GM18909 (cell line): ENCODE results near the gene TMEM150C.
"Not testable (repeated sequence)": the region's sequence is repeated elsewhere in the genome, so short reads cannot be mapped to it uniquely, and the experiment has no call there.

ENCODE experiments used
- ATAC-seq: cut with Tn5 transposase; IDR thresholded peaks from one replicate; pipeline ENCODE4 v1.9.1; 2021; ENCODE audit warnings: mild to moderate bottlenecking; ENCODE audit not compliant: unreplicated experiment, poor library complexity

Gene TMEM150C

DNA sequence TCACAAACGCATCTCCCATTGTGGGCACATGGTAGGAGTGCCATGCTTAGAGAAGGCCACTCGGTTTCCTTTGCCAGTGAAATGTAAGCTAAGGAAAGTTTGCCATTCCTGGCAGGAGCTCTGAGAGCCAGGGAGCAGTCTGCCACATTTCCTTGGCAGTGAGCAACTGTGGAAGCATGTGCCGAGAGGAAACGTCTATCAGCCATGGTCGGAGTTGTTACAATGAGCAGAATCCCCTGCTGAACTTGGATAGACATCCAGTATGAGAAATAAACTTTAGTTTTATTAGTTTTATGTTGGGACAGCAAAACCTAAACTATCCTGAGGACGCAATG is 80.3 kb downstream of the TMEM150C start:
- no peak for ATAC-seq

DNA sequence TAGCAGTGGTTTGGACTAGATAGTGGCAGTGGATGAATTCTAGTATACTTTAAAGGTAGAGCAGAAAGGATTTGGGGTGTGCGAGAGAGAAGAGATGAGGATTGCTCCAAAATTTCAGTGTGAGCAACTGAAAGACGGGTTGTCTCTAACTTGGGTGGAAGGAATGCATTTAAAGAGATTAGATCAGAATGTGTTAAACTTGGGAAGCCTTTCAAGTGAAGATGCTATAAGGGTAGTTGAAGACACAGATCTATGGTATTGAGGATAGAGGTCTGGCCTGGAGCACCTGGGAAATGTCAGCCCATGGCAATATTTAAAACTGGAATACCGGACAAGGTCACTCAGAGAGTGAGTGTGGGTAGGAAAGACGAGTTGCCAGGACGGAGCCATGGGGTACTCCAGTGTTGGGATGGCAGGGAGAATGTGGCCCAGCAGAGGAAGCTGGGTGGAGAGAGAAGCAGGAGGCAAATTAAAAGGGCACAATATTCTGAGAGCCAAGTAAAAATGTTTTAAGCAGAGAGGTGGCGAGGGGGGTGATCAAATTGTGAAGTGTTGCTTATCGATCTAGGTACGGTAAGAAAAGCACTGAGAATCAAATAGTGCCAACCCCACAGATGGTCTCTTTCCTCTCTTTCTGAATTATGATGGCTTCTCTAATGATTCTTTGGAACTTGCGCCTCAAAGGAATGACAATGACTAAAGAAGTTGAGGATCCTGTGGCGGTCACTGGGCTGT is 80.8 kb downstream of the TMEM150C start:
- no peak for ATAC-seq

DNA sequence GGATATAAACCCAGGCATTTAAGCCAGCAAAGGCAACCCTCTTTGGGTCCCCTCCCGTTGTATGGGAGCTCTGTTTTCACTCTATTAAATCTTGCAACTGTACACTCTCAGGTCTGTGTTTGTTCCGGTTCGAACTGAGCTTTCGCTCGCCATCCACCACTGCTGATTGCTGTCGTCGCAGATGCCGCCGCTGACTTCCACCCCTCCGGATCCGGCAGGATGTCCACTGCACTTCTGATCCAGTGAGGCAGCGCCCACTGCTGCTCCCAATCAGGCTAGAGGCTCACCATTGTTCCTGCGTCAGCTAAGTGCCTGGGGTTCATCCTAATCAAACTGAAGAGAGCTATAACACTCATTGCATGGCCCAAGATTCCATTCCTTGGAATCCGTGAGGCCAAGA is 82.2 kb downstream of the TMEM150C start:
- ATAC-seq = no peak

DNA sequence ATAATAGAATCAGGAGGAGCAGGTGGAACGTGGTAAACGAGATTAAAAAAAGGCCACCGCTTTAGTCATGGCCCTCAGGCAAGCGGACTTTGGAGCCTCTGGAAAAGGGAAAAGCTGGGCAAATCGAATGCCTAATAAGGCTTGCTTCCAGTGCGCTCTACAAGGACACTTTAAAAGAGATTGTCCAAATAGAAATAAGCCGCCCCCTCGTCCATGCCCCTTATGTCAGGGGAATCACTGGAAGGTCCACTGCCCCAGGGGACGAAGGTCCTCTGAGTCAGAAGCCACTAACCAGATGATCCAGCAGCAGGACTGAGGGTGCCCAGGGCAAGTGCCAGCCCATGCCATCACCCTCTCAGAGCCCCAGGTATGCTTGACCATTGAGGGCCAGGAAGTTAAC is 84.3 kb downstream of the TMEM150C start:
- ATAC-seq = not testable (repeated sequence)

DNA sequence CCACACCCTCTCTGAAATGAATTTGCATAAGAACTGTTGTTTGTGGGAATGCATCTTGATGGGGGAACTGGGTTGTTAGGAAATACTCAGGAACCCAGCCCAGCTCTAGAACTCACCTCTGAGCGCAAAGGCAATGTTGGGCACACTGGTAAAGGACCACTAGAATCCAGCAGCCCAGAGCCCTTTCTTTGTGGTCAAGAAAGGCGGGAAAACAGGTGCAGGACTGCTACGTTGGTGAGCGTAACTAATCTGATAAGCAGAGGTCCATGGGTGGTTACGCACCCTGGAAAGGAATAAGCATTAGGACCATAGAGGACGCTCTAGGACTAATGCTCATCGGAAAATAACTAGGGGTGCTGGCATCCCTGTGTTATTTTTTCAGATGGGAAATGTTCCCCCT is 85.9 kb downstream of the TMEM150C start:
- not testable (repeated sequence) for ATAC-seq

DNA sequence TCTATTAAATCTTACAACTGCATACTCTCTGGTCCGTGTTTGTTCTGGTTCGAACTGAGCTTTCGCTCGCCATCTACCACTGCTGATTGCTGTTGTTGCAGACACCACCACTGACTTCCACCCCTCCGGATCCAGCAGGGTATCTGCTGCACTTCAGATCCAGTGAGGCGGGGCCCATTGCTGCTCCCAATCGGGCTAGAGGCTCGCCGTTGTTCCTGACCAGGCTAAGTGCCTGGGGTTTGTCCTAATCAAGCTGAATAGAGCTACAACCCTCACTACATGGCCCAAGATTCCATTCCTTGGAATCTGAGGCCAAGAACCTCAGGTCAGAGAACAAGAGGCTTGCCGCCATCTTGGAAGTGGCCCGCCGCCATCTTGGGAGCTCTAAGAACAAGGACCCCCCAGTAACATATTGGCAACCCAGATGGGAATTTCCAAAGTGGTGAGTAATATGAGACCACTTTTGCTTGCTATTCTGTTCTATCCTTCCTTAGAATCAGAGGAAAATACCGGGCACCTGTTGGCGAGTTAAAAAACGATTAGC is 88.1 kb downstream of the TMEM150C start:
- ATAC-seq = no peak

DNA sequence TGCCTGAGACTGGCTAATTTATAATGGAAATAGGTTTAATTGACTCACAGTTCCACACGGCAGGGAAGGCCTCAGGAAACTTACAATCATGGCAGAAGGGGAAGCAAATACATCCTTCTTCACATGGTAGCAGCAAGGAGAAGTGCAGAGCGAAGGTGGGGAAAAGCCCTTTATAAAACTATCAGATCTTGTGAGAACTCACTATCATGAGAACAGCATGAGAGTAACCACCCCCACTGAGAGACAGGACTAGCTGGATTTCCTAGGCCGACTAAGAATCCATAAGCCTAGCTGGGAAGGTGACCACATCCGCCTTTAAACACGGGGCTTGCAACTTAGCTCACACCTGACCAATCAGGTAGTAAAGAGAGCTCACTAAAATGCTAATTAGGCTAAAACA is 88.7 kb downstream of the TMEM150C start:
- ATAC-seq = not testable (repeated sequence)

DNA sequence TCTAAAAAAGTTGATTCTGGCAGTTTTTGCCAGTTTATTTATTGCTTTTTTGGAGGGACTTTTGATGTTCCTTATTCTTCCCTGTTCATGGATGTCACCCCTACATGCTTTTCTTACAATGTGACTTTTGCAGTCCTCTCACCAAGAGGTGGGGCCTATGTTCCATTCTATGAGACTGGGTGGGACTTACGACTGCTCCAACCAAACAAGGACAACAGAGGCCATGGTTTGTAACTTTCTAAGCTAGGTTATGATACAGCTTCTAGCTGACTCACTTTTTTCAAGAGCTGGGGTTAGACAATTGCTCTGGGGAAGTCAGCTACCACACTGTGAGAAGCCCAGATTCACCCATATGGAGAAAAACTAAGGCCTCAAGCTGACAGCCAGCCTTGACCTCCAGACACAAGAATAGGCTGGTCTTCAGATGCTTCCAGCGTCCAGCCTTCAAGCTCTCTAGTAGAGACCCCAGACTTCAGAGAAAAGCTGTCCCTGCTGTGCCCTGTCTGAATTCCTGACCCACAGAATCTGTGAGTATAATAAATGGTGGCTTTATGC is 91.9 kb downstream of the TMEM150C start:
- ATAC-seq = no peak

DNA sequence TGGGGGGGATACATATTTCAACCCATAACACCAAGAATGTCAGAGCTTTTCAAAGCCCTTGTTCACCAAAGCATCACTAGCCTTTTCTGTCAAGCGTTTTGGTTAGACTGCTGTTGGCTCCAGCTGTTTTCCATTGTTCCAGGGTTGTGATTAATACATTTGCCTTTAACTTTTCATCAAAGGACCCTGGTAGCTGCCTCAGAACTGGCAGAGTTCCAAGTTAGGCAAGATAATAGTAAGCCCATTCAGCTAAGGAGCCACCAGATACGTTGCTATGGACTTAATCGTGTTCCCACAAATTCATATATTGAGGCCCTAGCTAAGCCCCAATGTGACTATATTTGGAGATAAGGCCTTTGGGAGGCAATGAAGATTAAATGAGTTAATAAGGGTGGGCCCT is 94.3 kb downstream of the TMEM150C start:
- ATAC-seq = no peak

DNA sequence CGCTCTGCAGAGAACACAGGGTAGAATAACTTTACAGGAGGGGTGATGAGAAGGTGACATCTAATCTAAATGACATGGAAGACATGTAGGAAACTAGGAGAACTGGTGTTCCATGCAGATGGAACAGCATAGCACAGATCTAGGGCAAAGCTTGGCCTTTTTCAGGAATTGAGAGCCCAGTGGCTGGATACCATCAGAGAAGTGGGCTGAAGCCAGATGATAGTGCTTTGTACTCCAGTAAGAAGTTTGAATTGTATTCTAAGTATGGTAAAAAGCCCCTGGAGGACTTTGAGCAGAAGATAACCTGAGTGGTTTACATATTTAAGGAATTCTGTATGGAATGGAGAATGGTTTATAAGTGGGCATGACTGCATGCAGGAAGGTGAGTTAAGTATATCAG is 98.6 kb downstream of the TMEM150C start:
- no peak for ATAC-seq

DNA sequence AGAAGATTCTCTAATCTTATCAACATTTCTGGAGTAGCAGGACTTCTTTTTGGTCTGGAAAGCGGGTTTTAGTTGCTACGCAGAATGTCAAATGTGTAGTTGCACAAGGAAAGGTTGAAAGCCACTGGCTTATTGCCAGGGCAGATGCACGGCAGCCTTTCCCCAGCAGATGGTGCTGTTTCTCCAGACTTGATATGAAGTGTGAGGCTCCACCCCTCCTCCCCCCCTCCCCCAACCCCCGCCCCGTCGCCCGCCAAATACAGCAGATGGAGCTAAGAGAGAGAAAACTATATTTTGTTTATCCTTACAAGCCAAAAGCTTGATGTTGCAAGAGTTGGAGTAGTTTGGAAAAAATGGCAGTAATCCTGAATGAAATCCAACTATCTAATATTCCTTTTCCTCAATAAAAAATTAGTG is 99.4 kb downstream of the TMEM150C start:
- ATAC-seq = peak; percentile 89

DNA sequence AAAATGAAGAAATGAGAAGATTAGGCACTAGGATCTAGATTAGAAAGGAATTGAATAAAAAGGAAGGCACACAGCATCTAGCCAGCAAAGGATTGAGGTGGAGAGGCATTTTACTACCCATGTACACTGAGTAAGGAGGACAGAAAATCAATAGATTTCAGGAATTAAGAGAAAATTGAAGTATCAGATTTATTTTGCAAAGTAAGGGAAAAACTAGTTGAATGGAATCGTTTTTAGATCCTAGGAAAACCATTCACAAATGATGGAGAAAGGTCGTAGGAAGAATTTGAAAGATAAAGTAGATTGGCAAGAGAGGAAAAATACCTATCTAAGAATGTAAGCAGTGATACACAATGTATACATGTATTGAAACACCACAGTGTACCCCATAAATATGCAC is 100.1 kb downstream of the TMEM150C start:
- ATAC-seq = no peak

DNA sequence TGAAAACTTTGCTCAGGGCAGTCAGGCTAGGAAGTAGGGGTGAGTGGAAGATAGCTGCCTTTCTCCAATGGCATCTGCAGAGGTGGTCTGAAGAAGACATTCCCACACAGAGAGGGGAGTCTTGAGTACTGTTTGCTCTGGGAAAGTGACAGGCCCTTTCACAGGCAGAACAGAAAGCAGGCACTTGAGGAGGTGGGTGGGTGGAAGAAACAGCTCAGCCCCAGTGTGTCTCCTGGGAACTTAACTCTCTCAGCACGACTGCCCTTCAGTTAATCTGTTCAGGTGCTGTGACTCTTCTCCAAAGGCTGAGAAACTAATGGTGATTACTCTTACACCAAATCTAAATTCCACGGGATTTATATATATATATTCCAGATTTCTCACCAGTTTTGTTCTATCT is 103.1 kb downstream of the TMEM150C start:
- ATAC-seq = no peak

DNA sequence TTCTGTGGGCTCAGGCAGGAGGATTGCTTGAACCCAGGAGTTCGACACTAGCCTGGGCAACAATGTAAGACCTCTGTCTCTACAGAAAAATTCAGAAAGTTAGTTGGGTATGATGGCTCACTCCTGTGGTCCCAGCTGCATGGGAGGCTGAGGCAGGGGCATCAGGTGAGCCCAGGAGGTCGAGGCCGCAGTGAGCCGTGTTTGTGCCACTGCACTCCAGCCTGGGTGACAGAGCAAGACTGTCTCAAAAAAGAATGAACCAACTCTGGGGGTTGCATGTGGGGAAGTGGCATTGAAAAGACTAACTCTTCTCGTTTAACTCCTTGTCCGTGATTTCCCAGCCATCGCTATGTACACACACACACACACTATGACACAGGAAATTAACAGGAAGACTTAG is 104.5 kb downstream of the TMEM150C start:
- ATAC-seq = no peak

DNA sequence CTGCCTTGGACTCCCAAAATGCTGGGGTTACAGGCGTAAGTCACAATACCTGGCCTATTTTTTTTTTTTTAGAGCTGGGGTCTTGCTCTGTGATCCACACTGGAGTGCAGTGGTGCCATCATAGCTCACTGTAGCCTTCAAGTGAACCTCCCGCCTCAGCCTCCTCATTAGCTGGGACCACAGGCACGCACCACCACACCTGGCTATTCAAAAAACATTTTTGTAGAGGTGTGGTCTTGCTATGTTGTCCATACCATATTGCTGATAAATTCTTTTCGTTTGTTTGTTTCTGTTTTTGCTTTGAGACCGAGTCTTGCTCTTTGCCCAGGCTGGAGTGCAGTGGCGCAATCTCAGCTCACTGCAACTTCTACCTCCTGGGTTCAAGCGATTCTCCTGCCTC is 109.8 kb downstream of the TMEM150C start:
- no peak for ATAC-seq

DNA sequence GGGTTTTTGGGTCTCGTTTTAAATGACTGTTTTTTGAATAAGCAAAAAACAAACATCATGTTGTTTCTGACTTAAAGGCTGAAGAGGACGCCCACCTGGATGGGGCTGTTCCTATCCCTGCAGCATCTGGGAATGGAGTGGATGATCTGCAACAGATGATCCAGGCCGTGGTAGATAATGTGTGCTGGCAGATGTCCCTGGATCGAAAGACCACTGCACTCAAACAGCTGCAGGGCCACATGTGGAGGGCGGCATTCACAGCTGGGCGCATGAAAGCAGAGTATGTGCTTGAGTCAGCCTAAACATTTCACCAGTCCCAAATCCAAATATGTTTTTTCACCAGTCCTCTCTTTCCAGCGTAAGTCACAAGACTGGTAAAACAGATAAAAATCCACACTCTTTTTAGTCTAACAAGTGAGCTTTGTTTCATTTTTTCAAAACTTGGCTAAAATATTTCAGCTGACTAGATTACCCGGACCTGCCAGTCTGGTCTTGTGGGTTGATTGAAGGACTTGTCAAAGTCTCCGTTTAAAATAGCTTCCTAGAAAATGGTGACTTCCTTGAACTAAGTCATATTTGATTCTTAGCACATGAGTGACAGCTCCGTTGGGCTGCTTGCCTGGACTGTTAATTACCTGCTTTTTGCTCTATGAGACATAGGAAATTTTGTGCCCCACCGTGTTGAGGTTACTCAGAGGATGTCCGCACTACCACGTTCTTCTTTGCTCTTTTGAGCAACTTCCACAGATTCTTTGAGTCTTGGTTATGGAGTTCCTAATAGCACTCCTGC is 110.6 kb downstream of the TMEM150C start:
- no peak for ATAC-seq

DNA sequence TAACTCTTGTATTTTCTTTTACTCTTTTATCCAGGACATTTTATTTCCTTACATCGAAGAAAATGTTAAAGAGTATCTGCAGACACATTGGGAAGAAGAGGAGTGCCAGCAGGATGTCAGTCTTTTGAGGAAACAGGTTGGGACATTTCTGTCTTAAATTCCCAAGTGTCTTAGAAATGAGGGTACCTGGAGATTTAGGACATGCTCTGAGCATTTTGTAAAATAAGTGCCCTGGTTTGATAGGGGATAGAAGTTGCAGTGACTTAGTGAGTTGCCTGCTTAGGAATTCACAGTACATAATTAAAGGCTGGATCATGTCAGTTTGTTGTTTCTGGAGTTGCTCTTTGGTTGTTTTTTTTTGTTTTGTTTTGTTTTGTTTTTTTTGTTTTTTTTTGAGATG is 113.9 kb downstream of the TMEM150C start:
- ATAC-seq = no peak

DNA sequence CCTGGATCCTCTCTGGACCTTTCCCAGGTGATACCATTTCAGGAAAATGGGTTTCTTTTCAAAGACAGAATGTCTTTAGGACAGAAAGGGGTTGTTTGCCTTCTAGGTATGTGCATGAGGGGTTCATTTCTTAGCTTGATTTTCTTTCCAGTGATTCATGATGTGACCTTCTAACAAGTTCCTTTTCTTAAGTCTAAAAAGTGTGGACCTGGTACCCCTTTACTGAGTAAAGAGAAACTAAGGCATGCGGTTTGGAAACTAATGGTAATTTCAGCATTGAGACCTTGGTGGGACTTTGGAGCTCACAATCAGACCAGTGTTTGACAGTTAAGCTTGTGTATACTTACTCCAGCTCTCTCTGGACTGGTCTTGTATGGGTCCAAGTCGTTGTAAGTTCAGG is 122.7 kb downstream of the TMEM150C start:
- ATAC-seq = no peak

DNA sequence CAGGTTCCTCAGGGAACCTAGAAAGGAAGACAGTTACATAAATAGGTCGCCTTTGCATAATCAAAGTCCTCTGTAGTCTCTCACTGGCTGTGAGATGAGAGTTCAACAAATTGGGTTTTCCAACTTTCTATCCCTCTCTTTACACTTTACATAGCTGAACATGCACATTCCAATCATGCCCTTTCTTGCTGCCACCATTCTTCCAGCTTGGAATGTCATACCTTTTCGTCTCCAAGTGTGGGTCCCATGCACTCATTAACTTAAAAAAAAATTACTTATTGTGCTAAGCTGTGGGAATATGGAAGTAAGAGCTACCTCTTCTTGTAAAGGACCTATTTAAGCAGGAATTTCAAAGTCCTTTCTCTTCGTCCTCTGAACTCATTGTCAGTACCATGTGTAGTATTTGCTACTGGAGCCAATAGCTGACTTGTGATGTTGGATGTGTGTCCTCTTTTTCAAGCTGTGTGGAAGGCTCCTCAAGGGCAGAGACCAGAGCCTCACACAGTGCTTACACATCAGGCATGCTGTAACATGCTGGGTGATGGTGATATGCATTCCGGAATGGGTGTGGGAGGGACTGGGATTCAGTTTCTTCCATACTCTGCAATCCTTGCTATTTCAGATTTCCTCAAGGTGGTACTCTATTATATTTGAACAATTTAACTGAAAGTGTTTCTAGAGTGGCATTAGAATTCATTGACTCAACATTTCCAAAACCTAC is 124.3 kb downstream of the TMEM150C start:
- ATAC-seq = no peak

DNA sequence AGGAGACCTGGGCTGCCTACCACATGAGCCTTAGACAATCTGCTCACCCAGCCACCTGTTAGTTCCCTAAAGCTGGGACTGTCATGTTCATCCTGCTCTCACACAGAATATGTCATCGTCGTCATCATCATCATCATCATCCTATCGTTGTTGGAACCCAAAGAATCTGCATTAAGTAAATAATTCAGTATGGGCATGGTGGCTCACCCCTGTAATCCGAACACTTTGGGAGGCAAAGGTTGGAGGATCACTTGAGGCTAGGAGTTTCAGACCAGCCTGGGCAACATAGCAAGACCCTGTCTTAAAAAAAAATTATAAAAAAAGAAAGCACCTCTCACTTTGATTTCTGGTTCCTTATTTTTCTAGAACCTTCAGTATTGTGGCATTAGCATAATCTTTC is 125.0 kb downstream of the TMEM150C start:
- ATAC-seq = no peak

DNA sequence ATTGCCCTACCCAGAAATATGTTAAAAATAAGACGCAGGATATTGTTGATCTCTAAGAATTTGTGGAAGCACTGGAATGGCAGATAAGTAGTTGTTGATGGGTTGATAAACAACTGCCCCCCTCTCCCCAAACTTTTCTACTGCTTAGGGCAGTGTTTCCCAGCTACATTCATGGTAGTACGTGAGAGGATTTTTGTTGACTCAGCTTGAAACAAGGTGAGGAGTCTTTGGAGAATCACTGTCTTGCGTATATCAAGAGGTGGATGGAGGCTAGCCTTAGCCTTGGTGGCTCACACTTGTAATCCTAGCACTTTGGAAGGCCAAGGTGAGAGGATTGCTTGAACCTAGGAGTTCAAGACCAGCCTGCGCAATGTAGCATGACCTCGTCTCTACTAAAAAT is 125.7 kb downstream of the TMEM150C start:
- no peak for ATAC-seq
